Vagina (tissue), 2 donors: ENCODE data around the gene FIGN. TPM values are rescaled to one million over a fixed set of nuclear protein-coding genes. Genes with fewer than 3 reads are reported as not detected.

ENCODE experiments used
- DNase-seq, 2 donors: peaks; one replicate each; pipeline ENCODE4 v3.0.0-alpha.2; 2017; ENCODE audit errors: extremely low spot score in 2 of 2
- H3K27ac ChIP-seq: fragments of 200-600 bp; sonication (generic); one replicate; pipeline ENCODE4 v1.5.1; 2019
- H3K27me3 ChIP-seq: fragments of 200-600 bp; sonication (generic); one replicate; pipeline ENCODE4 v1.5.1; 2019
- H3K36me3 ChIP-seq, 2 donors: fragments of 200-600 bp; sonication (generic); one replicate each; pipeline ENCODE4 v1.5.1; 2017 to 2019
- H3K4me1 ChIP-seq: fragments of 200-600 bp; sonication (generic); one replicate; pipeline ENCODE4 v1.5.1; 2019
- H3K4me3 ChIP-seq, 2 donors: fragments of 200-600 bp; sonication (generic); 1 replicate in 1 of 2; 2 replicates in 1 of 2; pipeline ENCODE4 v1.5.1; 2016 to 2019
- H3K9me3 ChIP-seq: fragments of 200-600 bp; sonication (generic); one replicate; pipeline ENCODE4 v1.5.1; 2019
- POLR2A ChIP-seq, 2 donors: fragments of 450-650 bp; IDR thresholded peaks; one replicate each; pipeline ENCODE4 v1.6.1; 2017; ENCODE audit warnings: antibody characterized with exemption in 2 of 2, mild to moderate bottlenecking in 2 of 2, moderate library complexity in 2 of 2
- POLR2AphosphoS5 ChIP-seq, 2 donors: sonication (generic); formaldehyde crosslinking; IDR thresholded peaks; one replicate each; pipeline ENCODE4 v1.9.0; 2017; ENCODE audit warnings: antibody characterized with exemption in 2 of 2, mild to moderate bottlenecking in 2 of 2, low read depth in 1 of 2; ENCODE audit not compliant: insufficient read depth in 1 of 2
- intact Hi-C: fragments of 100-400 bp; cut with DNase I; formaldehyde crosslinking; loops from one replicate; pipeline ENCODE4 v1.15.1; 2023
- total RNA-seq: library from RNA; depleted of rRNA; stranded (reverse); fragments of >200 nt; gene quantifications from one replicate; pipeline ENCODE4 v1.2.3, GENCODE V29; 2016
- TF ChIP-seq, protein P1 (sequence below), 3 experiments: fragments of 450-650 bp in 2 of 3; fragments of 200-600 bp in 1 of 3; sonication (generic) in 1 of 3; IDR thresholded peaks; one replicate each; pipeline ENCODE4 v1.5.1; 2017 to 2019; ENCODE audit warnings: antibody characterized with exemption in 3 of 3, mild to moderate bottlenecking in 2 of 3, moderate library complexity in 2 of 3

Gene FIGN
- total RNA-seq, 1 donor from 2014 or later: 3.2 TPM

GRCh38 chr2:163775304-163775703 is 39.5 kb upstream of the FIGN start:
- no peak for DNase-seq
- intact Hi-C loops: no loop called here
- Histone ChIP-seq H3K9me3 (no peaks in the 10 kb centered on the region), H3K27me3 (no peaks in the 10 kb centered on the region), H3K27ac (no peak overlapping the region), H3K4me1 (no peaks in the 10 kb centered on the region), H3K4me3 (no peak overlapping the region), H3K36me3 (no peaks in the 10 kb centered on the region)
- TF ChIP-seq POLR2A (IDR thresholded peaks at IDR 0.05): no peak
- TF ChIP-seq, protein P1, sequence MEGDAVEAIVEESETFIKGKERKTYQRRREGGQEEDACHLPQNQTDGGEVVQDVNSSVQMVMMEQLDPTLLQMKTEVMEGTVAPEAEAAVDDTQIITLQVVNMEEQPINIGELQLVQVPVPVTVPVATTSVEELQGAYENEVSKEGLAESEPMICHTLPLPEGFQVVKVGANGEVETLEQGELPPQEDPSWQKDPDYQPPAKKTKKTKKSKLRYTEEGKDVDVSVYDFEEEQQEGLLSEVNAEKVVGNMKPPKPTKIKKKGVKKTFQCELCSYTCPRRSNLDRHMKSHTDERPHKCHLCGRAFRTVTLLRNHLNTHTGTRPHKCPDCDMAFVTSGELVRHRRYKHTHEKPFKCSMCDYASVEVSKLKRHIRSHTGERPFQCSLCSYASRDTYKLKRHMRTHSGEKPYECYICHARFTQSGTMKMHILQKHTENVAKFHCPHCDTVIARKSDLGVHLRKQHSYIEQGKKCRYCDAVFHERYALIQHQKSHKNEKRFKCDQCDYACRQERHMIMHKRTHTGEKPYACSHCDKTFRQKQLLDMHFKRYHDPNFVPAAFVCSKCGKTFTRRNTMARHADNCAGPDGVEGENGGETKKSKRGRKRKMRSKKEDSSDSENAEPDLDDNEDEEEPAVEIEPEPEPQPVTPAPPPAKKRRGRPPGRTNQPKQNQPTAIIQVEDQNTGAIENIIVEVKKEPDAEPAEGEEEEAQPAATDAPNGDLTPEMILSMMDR (IDR thresholded peaks at IDR 0.05): no peak
- no peak for TF ChIP-seq POLR2AphosphoS5 (IDR thresholded peaks at IDR 0.05; ENCODE audit: insufficient read depth in 1 of 2, low read depth in 1 of 2)

DNA sequence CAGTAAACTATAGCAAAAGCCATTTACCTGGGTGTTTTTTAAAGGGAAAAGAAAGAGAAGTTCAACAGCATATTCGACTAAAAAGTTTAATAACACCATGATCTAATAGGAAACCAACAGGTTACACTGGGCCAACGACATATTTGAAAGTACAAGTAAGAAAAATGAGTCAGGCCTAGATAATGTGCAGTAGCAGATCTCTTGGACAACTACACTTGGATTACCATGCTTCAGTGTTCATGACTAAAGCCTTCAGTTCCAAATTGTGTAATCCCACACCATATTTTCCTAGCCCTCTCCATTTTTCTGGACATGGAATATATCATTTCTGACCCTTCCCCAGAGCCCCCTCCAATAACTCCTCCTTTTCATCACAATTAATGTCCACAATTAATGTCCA is 39.1 kb upstream of the FIGN start:
- intact Hi-C loops: no loop called here
- TF ChIP-seq POLR2AphosphoS5 (IDR thresholded peaks at IDR 0.05; ENCODE audit: insufficient read depth in 1 of 2, low read depth in 1 of 2) (no peak), POLR2A (IDR thresholded peaks at IDR 0.05) (no peak)
- TF ChIP-seq, protein P1 (IDR thresholded peaks at IDR 0.05): no peak
- H3K27ac ChIP-seq: no peak overlapping the region

GRCh38 chr2:163773276-163773675 is 37.5 kb upstream of the FIGN start:
- no peak for DNase-seq
- Histone ChIP-seq H3K27me3 (no peaks in the 10 kb centered on the region), H3K27ac (no peak overlapping the region), H3K9me3 (no peaks in the 10 kb centered on the region), H3K36me3 (no peaks in the 10 kb centered on the region), H3K4me3 (no peak overlapping the region), H3K4me1 (no peaks in the 10 kb centered on the region)
- TF ChIP-seq, protein P1 (IDR thresholded peaks at IDR 0.05): no peak
- TF ChIP-seq POLR2AphosphoS5 (IDR thresholded peaks at IDR 0.05; ENCODE audit: insufficient read depth in 1 of 2, low read depth in 1 of 2) (no peak), POLR2A (IDR thresholded peaks at IDR 0.05) (no peak)
- intact Hi-C loops: no loop called here

More for the DNA sequence above, 39.1 kb upstream of the FIGN start:
- Histone ChIP-seq H3K4me1 (no peaks in the 10 kb centered on the region), H3K27me3 (no peaks in the 10 kb centered on the region), H3K4me3 (no peak overlapping the region), H3K9me3 (no peaks in the 10 kb centered on the region), H3K36me3 (no peaks in the 10 kb centered on the region)
- DNase-seq: no peak

GRCh38 chr2:163771596-163771995 is 35.8 kb upstream of the FIGN start:
- no peak for TF ChIP-seq POLR2A (IDR thresholded peaks at IDR 0.05)
- TF ChIP-seq, protein P1 (IDR thresholded peaks at IDR 0.05): no peak
- intact Hi-C loops: no loop called here
- no peaks in the 10 kb centered on the region for H3K36me3 ChIP-seq
- no peaks in the 10 kb centered on the region for H3K9me3 ChIP-seq
- no peak overlapping the region for H3K4me3 ChIP-seq
- H3K27ac ChIP-seq: no peak overlapping the region
- no peaks in the 10 kb centered on the region for H3K4me1 ChIP-seq
- no peak for DNase-seq
- no peaks in the 10 kb centered on the region for H3K27me3 ChIP-seq

- intact Hi-C loops: no loop called here
- Histone ChIP-seq H3K9me3 (no peaks in the 10 kb centered on the region), H3K27me3 (no peaks in the 10 kb centered on the region), H3K4me3 (no peak overlapping the region), H3K27ac (no peak overlapping the region), H3K4me1 (no peaks in the 10 kb centered on the region), H3K36me3 (no peaks in the 10 kb centered on the region)
- no peak for TF ChIP-seq POLR2AphosphoS5 (IDR thresholded peaks at IDR 0.05; ENCODE audit: insufficient read depth in 1 of 2, low read depth in 1 of 2)
- TF ChIP-seq, protein P1 (IDR thresholded peaks at IDR 0.05): no peak
- no peak for TF ChIP-seq POLR2A (IDR thresholded peaks at IDR 0.05)
- no peak for DNase-seq
Observed at GRCh38 chr2:163768881-163769695, 33.3 kb upstream of the FIGN start.
